B cell (primary cell): ENCODE data around the gene PRR23A. TPM values are rescaled to one million over a fixed set of nuclear protein-coding genes. Genes with fewer than 3 reads are reported as not detected.

ENCODE experiments used
- ATAC-seq: fragments of 200-7000 bp; cut with Tn5 transposase; one replicate; pipeline ENCODE4 v1.10.0; 2021; ENCODE audit warnings: low read depth, mild to moderate bottlenecking, moderate number of reproducible peaks, moderate library complexity
- CTCF ChIA-PET: fragments of 350-600 bp; sonication (Branson Sonifier 250); formaldehyde crosslinking; loops from one replicate; lab custom pipeline; 2021; ENCODE audit warnings: antibody characterized with exemption, inconsistent platforms; lab: Charles Lee
- POLR2A ChIA-PET: fragments of 350-600 bp; sonication (Branson Sonifier 250); formaldehyde crosslinking; loops from one replicate; lab custom pipeline; 2021; ENCODE audit warnings: antibody characterized with exemption; lab: Charles Lee
- DNase-seq: peaks from one replicate; pipeline ENCODE4 v3.0.0; 2013
- H2AFZ ChIP-seq: 2 replicates; pipeline ENCODE4 v1.6.1; 2012; ENCODE audit warnings: mild to moderate bottlenecking, low read depth, low read length; ENCODE audit not compliant: insufficient read depth, poor library complexity, severe bottlenecking
- H3K27ac ChIP-seq, 2 donors: 1 replicate in 1 of 2; 2 replicates in 1 of 2; pipeline ENCODE4 v1.5.1; 2012 to 2013; ENCODE audit warnings: low read length in 2 of 2, mild to moderate bottlenecking in 2 of 2, moderate library complexity in 1 of 2
- H3K27me3 ChIP-seq, 4 experiments: fragments of 200-600 bp in 1 of 4; sonication (generic) in 1 of 4; replicated peaks in 1 of 4; 1 replicate in 2 of 4; 2 replicates in 2 of 4; pipeline versions ENCODE4 v1.6.1 to v1.7.0; 2013 to 2016; ENCODE audit warnings: low read length in 3 of 4, mild to moderate bottlenecking in 2 of 4, mixed read lengths in 1 of 4, moderate library complexity in 1 of 4; ENCODE audit not compliant: insufficient read depth in 4 of 4, control insufficient read depth in 3 of 4; ENCODE audit errors: control extremely low read depth in 1 of 4
- H3K36me3 ChIP-seq, 2 experiments: replicated peaks in 1 of 2; 1 replicate in 1 of 2; 2 replicates in 1 of 2; pipeline versions ENCODE4 v1.6.1 to v1.7.1; 2013; ENCODE audit warnings: low read length in 1 of 2; ENCODE audit not compliant: insufficient read depth in 2 of 2, control insufficient read depth in 1 of 2; ENCODE audit errors: control extremely low read depth in 1 of 2, extremely low read depth in 1 of 2
- H3K4me1 ChIP-seq, 2 donors: fragments of 200-600 bp in 1 of 2; sonication (generic) in 1 of 2; 1 replicate in 1 of 2; 2 replicates in 1 of 2; pipeline versions ENCODE4 v1.5.1 to v1.6.1; 2013 to 2017; ENCODE audit warnings: low read length in 2 of 2; ENCODE audit not compliant: control insufficient read depth in 2 of 2, insufficient read depth in 2 of 2
- H3K4me2 ChIP-seq: replicated peaks from 2 replicates; pipeline ENCODE3; 2012; ENCODE audit warnings: mild to moderate bottlenecking, low read depth, low read length; ENCODE audit not compliant: poor library complexity, severe bottlenecking
- H3K4me3 ChIP-seq, 5 experiments: fragments of 200-600 bp in 1 of 5; sonication (generic) in 1 of 5; 1 replicate in 3 of 5; 2 replicates in 2 of 5; pipeline versions ENCODE4 v1.5.1 to v1.7.0; 2011 to 2016; ENCODE audit warnings: low read length in 4 of 5, mild to moderate bottlenecking in 4 of 5, low read depth in 2 of 5, control low read depth in 1 of 5, moderate library complexity in 1 of 5; ENCODE audit not compliant: insufficient read depth in 1 of 5; ENCODE audit errors: control extremely low read depth in 1 of 5, extremely low read depth in 1 of 5
- H3K79me2 ChIP-seq: fragments of 200-600 bp; sonication (generic); one replicate; pipeline ENCODE4 v1.6.0; 2016; ENCODE audit warnings: low read length; ENCODE audit not compliant: control insufficient read depth, insufficient read depth
- H3K9ac ChIP-seq: fragments of 200-600 bp; sonication (generic); 2 replicates; pipeline ENCODE4 v1.6.1; 2017; ENCODE audit warnings: mild to moderate bottlenecking, low read length, moderate library complexity
- H3K9me3 ChIP-seq, 3 donors: one replicate each; pipeline versions ENCODE4 v1.6.1 to v1.7.1; 2013; ENCODE audit warnings: low read length in 2 of 3; ENCODE audit not compliant: control insufficient read depth in 2 of 3, insufficient read depth in 1 of 3; ENCODE audit errors: control extremely low read depth in 1 of 3
- H4K20me1 ChIP-seq: 2 replicates; pipeline ENCODE4 v1.6.0; 2012; ENCODE audit warnings: mild to moderate bottlenecking, low read length; ENCODE audit not compliant: insufficient read depth, control insufficient read depth, poor library complexity, severe bottlenecking
- H3K27ac Mint-ChIP-seq: one replicate; pipeline ENCODE4 v1.8.0; 2021; ENCODE audit warnings: mixed read lengths
- H3K27me3 Mint-ChIP-seq: one replicate; pipeline ENCODE4 v1.8.0; 2021; ENCODE audit warnings: mixed read lengths
- H3K4me1 Mint-ChIP-seq: one replicate; pipeline ENCODE4 v1.8.0; 2021; ENCODE audit warnings: mixed read lengths
- H3K4me3 Mint-ChIP-seq: one replicate; pipeline ENCODE4 v1.8.0; 2021; ENCODE audit warnings: mixed read lengths
- H3K9me3 Mint-ChIP-seq: one replicate; pipeline ENCODE4 v1.8.0; 2022; ENCODE audit warnings: mixed read lengths; ENCODE audit not compliant: insufficient read depth
- CTCF ChIP-seq: fragments of 200-600 bp; IDR thresholded peaks from one replicate; pipeline ENCODE4 v1.8.0; 2022; ENCODE audit warnings: antibody characterized with exemption, mild to moderate bottlenecking
- EZH2 ChIP-seq: IDR thresholded peaks from 2 replicates; pipeline ENCODE4 v1.6.1; 2012; ENCODE audit warnings: borderline replicate concordance, low read depth, mild to moderate bottlenecking, moderate library complexity, low read length; ENCODE audit not compliant: insufficient read depth, poor library complexity, severe bottlenecking
- WGBS: methylation state at CpG from one replicate; pipeline ENCODE4 v1.1.5; 2013; ENCODE audit warnings: missing lambda C conversion rate; ENCODE audit not compliant: insufficient coverage; 5-methylcytosine and 5-hydroxymethylcytosine counted together
- intact Hi-C: fragments of 100-400 bp; cut with micrococcal nuclease; formaldehyde crosslinking; loops from one replicate; pipeline ENCODE4 v1.10.0; 2022
- polyA plus RNA-seq: library from polyadenylated mRNA; depleted of rRNA; stranded (reverse); fragments of >200 nt; gene quantifications from 2 replicates; pipeline ENCODE4 v1.2.3, GENCODE V29; 2012
- total RNA-seq, 2 donors: library from RNA; stranded (reverse); fragments of 120-200 nt in 1 of 2; gene quantifications; 1 replicate in 1 of 2; 2 replicates in 1 of 2; pipeline versions ENCODE4 v1.2.3 to v1.2.4, GENCODE V29; 2013 to 2022

The PRR23A gene
- total and polyA plus RNA-seq, 2 donors (not counting 1 experiment from before 2014, with no cell fraction given): not detected

- no peak within 1 kb of the TSS for H3K4me3 ChIP-seq
- no peaks in the 10 kb centered on the region for H3K4me1 ChIP-seq
- intact Hi-C loops: no loop called here
- H4K20me1 ChIP-seq: no peaks in the 10 kb centered on the region
- peaks cover 6% of the 10 kb centered on the region for H3K9me3 Mint-ChIP-seq
- no peaks in the 10 kb centered on the region for H3K4me1 Mint-ChIP-seq
- no peak within 1 kb of the TSS for H3K4me3 Mint-ChIP-seq
- H3K9me3 ChIP-seq: peaks cover 0 to 33% (median 0%) of the 10 kb centered on the region in 3 donors
- H3K27ac Mint-ChIP-seq: no peak within 1 kb of the TSS
- no peak for ATAC-seq
- H3K27ac ChIP-seq: no peak within 1 kb of the TSS
- H2AFZ ChIP-seq: no peak within 1 kb of the TSS
- H3K27me3 ChIP-seq: no peaks in the 10 kb centered on the region
- DNase-seq: no peak
- no peaks in the 10 kb centered on the region for H3K79me2 ChIP-seq
- 66% methylated on average over 71 of the region's 77 CpGs for WGBS
- ChIA-PET CTCF (no interaction called here), POLR2A (no interaction called here)
- no peak within 1 kb of the TSS for H3K9ac ChIP-seq
- no peaks in the 10 kb centered on the region for H3K36me3 ChIP-seq
- no peaks in the 10 kb centered on the region for H3K27me3 Mint-ChIP-seq
- TF ChIP-seq CTCF (no peak), EZH2 (no peak)
- no peak within 1 kb of the TSS for H3K4me2 ChIP-seq
Observed at GRCh38 chr3:139044366-139045210, 38.5 kb upstream of the PRR23A start, which contains the start of gene PRR23C. Gene PRR23C (minus strand): TSS chr3:139044892. CDS start chr3:139044620, 272 bp downstream.
